HCT116 (cell line): ENCODE results near the gene RPL34. TPM values are rescaled to one million over a fixed set of nuclear protein-coding genes. Genes with fewer than 3 reads are reported as not detected.

Experiments
- ATAC-seq: fragments of 200-7000 bp; cut with Tn5 transposase; 2 replicates; pipeline ENCODE4 v1.9.1; 2020; ENCODE audit warnings: mild to moderate bottlenecking, moderate library complexity
- BruUV-seq: library from RNA; stranded (reverse); fragments of 400-500 nt; replicated peaks from 2 replicates; lab custom pipeline; 2021; lab: Mats Ljungman, UMichigan
- CTCF ChIA-PET: fragments of 300-600 bp; sonication (Branson Sonifier 250); formaldehyde crosslinking; loops from one replicate; lab custom pipeline; 2021; ENCODE audit warnings: antibody characterized with exemption; lab: Charles Lee
- POLR2A ChIA-PET: fragments of 300-600, 350-600 bp; sonication (Branson Sonifier 250); formaldehyde crosslinking; loops from one replicate; lab custom pipeline; 2021; ENCODE audit warnings: antibody characterized with exemption; lab: Charles Lee
- RAD21 ChIA-PET, 2 experiments: fragments of 300-600 bp; sonication (Branson Sonifier 250); formaldehyde crosslinking; loops; one replicate each; lab custom pipeline; 2023; ENCODE audit warnings: low total read pairs in 2 of 2; ENCODE audit not compliant: uncharacterized antibody in 2 of 2, unreplicated experiment in 2 of 2, low non-redundant PET in 1 of 2; lab: Charles Lee
- DNase-seq: peaks from one replicate; pipeline ENCODE4 v3.0.0-alpha.2; 2010; ENCODE audit warnings: low read depth, low spot score
- H2AFZ ChIP-seq: fragments of 200-600 bp; shearing (Covaris generic), sonication (generic); 2 replicates; pipeline ENCODE4 v1.6.1; 2017; ENCODE audit warnings: low read depth, mixed run types, mixed read lengths, antibody characterized with exemption, low read length; ENCODE audit not compliant: poor library complexity, severe bottlenecking
- H3K27ac ChIP-seq: 2 replicates; pipeline ENCODE4 v1.5.1; 2012; ENCODE audit warnings: low read depth, low read length
- H3K27me3 ChIP-seq: fragments of 200-600 bp; sonication (generic); 2 replicates; pipeline ENCODE4 v1.6.1; 2016; ENCODE audit warnings: mixed run types, low read length, mixed read lengths; ENCODE audit not compliant: insufficient read depth
- H3K36me3 ChIP-seq, 2 experiments: fragments of 200-500 bp in 1 of 2; fragments of 200-600 bp in 1 of 2; sonication (Bioruptor generic) in 1 of 2; sonication (generic) in 1 of 2; 2 replicates each; pipeline versions ENCODE4 v1.5.1 to v1.6.1; 2014 to 2016; ENCODE audit warnings: low read length in 2 of 2, inconsistent platforms in 1 of 2, mixed read lengths in 1 of 2, mixed run types in 1 of 2; ENCODE audit not compliant: insufficient read depth in 2 of 2, control insufficient read depth in 1 of 2
- H3K4me1 ChIP-seq, 2 experiments: fragments of 200-600 bp in 1 of 2; sonication (generic) in 1 of 2; 2 replicates each; pipeline versions ENCODE4 v1.5.1 to v1.6.1; 2012 to 2017; ENCODE audit warnings: low read length in 2 of 2, inconsistent platforms in 1 of 2, mild to moderate bottlenecking in 1 of 2, mixed read lengths in 1 of 2, mixed run types in 1 of 2, moderate library complexity in 1 of 2; ENCODE audit not compliant: insufficient read depth in 2 of 2, control insufficient read depth in 1 of 2
- H3K4me2 ChIP-seq: fragments of 200-600 bp; sonication (generic); 2 replicates; pipeline ENCODE4 v1.6.1; 2017; ENCODE audit warnings: mixed run types, low read length, mixed read lengths
- H3K4me3 ChIP-seq, 2 experiments: fragments of 200-600 bp in 1 of 2; sonication (generic) in 1 of 2; replicated peaks in 1 of 2; 2 replicates each; pipeline ENCODE4 v1.5.1; 2011 to 2016; ENCODE audit warnings: low read length in 2 of 2, control low read depth in 1 of 2, low read depth in 1 of 2, mild to moderate bottlenecking in 1 of 2, mixed read lengths in 1 of 2, mixed run types in 1 of 2
- H3K79me2 ChIP-seq: fragments of 200-600 bp; sonication (generic); 2 replicates; pipeline ENCODE4 v1.6.1; 2017; ENCODE audit warnings: mild to moderate bottlenecking, mixed run types, low read length, moderate library complexity, mixed read lengths; ENCODE audit not compliant: insufficient read depth
- H3K9ac ChIP-seq: fragments of 200-600 bp; sonication (generic); 2 replicates; pipeline ENCODE4 v1.6.1; 2016; ENCODE audit warnings: low read length, mixed read lengths
- H3K9me2 ChIP-seq: fragments of 200-600 bp; sonication (generic), shearing (Covaris generic); 2 replicates; pipeline ENCODE4 v1.6.1; 2017; ENCODE audit warnings: mixed run types, mild to moderate bottlenecking, moderate library complexity; ENCODE audit not compliant: insufficient read depth
- H3K9me3 ChIP-seq, 2 experiments: fragments of 200-500 bp in 1 of 2; fragments of 200-600 bp in 1 of 2; sonication (Bioruptor generic) in 1 of 2; sonication (generic) in 1 of 2; 2 replicates each; pipeline ENCODE4 v1.6.1; 2014 to 2017; ENCODE audit warnings: low read length in 2 of 2, mixed read lengths in 2 of 2, inconsistent platforms in 1 of 2, low read depth in 1 of 2, mild to moderate bottlenecking in 1 of 2, mixed run types in 1 of 2, moderate library complexity in 1 of 2; ENCODE audit not compliant: control insufficient read depth in 1 of 2, insufficient read depth in 1 of 2
- H4K20me1 ChIP-seq: fragments of 200-600 bp; sonication (generic), shearing (Covaris generic); 2 replicates; pipeline ENCODE4 v1.6.1; 2017; ENCODE audit warnings: mixed run types, mild to moderate bottlenecking, moderate library complexity; ENCODE audit not compliant: insufficient read depth
- CTCF ChIP-seq, 3 experiments: fragments of 200-600 bp in 1 of 3; sonication (generic) in 1 of 3; IDR thresholded peaks in 2 of 3; conservative IDR thresholded peaks in 1 of 3; 2 replicates each; pipeline ENCODE4 v1.5.1; 2012 to 2017; ENCODE audit warnings: low read depth in 2 of 3, low read length in 2 of 3, antibody characterized with exemption in 1 of 3, borderline replicate concordance in 1 of 3, control low read depth in 1 of 3, mild to moderate bottlenecking in 1 of 3, mixed read lengths in 1 of 3, mixed run types in 1 of 3, moderate library complexity in 1 of 3; ENCODE audit not compliant: insufficient read depth in 1 of 3
- EGR1 ChIP-seq: IDR thresholded peaks from 2 replicates; pipeline ENCODE4 v1.6.1; 2012; ENCODE audit warnings: low read depth
- FOSL1 ChIP-seq: IDR thresholded peaks from 2 replicates; pipeline ENCODE4 v1.6.1; 2012; ENCODE audit warnings: low read depth
- JUND ChIP-seq: IDR thresholded peaks from 2 replicates; pipeline ENCODE4 v1.6.1; 2012
- POLR2AphosphoS5 ChIP-seq: IDR thresholded peaks from 2 replicates; pipeline ENCODE4 v1.6.1; 2011; ENCODE audit warnings: mild to moderate bottlenecking, low read depth, low read length, moderate library complexity
- RAD21 ChIP-seq: IDR thresholded peaks from 2 replicates; pipeline ENCODE4 v1.6.1; 2012; ENCODE audit warnings: low read depth, mild to moderate bottlenecking
- REST ChIP-seq: IDR thresholded peaks from 2 replicates; pipeline ENCODE4 v1.6.1; 2012; ENCODE audit warnings: low read depth
- SIN3A ChIP-seq: IDR thresholded peaks from 2 replicates; pipeline ENCODE4 v1.6.1; 2012; ENCODE audit warnings: low read depth
- SRF ChIP-seq: IDR thresholded peaks from 2 replicates; pipeline ENCODE4 v1.6.1; 2012; ENCODE audit warnings: low read depth
- TCF7L2 ChIP-seq: IDR thresholded peaks from 2 replicates; pipeline ENCODE4 v1.7.0; 2011; ENCODE audit warnings: borderline replicate concordance, inconsistent platforms; ENCODE audit not compliant: insufficient read depth, insufficient read length; ENCODE audit errors: extremely low read depth
- ZBTB33 ChIP-seq: IDR thresholded peaks from 2 replicates; pipeline ENCODE4 v1.6.1; 2011; ENCODE audit warnings: mild to moderate bottlenecking, low read length, moderate library complexity; ENCODE audit not compliant: insufficient replicate concordance; ENCODE audit errors: extremely low read depth
- ZFX ChIP-seq: fragments of 450-650 bp; IDR thresholded peaks from 2 replicates; pipeline ENCODE4 v1.6.1; 2017
- ZNF274 ChIP-seq: fragments of 200-500 bp; sonication (Bioruptor generic); IDR thresholded peaks from 2 replicates; pipeline ENCODE4 v1.6.1; 2014; ENCODE audit warnings: mild to moderate bottlenecking, low read depth, low read length, inconsistent platforms
- intact Hi-C: fragments of 100-400 bp; cut with micrococcal nuclease; formaldehyde crosslinking; loops from 2 replicates; pipeline ENCODE4 v1.10.0; 2022
- total RNA-seq: library from RNA; stranded (reverse); gene quantifications from one replicate; pipeline ENCODE4 v1.2.1, GENCODE V29; 2021; ENCODE audit not compliant: unreplicated experiment

Gene RPL34
- total RNA-seq, 1 experiment from 2014 or later, result 1,359 TPM

- TF ChIP-seq REST, result no peak
- no peak for TF ChIP-seq POLR2AphosphoS5
- no peak for TF ChIP-seq SRF
- TF ChIP-seq RAD21, result no peak
- no peak for TF ChIP-seq EGR1
- no peak for TF ChIP-seq JUND
- no peak for TF ChIP-seq ZFX
These were observed 4.1 kb downstream of the RPL34 start (continued) for GRCh38 chr4:108624263-108625056.

GRCh38 chr4:108626056-108626455 lies 5.7 kb downstream of the RPL34 start:
- H3K4me1 ChIP-seq, result peaks cover 0 to 13% of the 10 kb centered on the region in 2 experiments; a peak in 3 of 4 replicates
- H3K9me3 ChIP-seq, result no peaks in the 10 kb centered on the region
- intact Hi-C loops, result no loop called here
- H4K20me1 ChIP-seq, result peaks cover 21% of the 10 kb centered on the region; the same call in 1 of the 2 replicates
- no peaks in the 10 kb centered on the region for H3K27me3 ChIP-seq
- peaks cover 64 to 76% of the 10 kb centered on the region in 2 experiments for H3K36me3 ChIP-seq
- peaks cover 51% of the 10 kb centered on the region for H3K79me2 ChIP-seq
- DNase-seq (no peak), ATAC-seq (0 out of 2 replicates have a peak, but pooled peaks have one; percentile 7)
- no peak overlapping the region for H3K9ac ChIP-seq
- no peak overlapping the region for H3K4me3 ChIP-seq
- H3K4me2 ChIP-seq, result no peak overlapping the region
- no peak overlapping the region for H3K27ac ChIP-seq
- CTCF ChIA-PET, result no interaction called here
- RAD21 ChIA-PET, result no interaction called here
- BruUV-seq, result no TSS peak
- no peak overlapping the region for H2AFZ ChIP-seq
- POLR2A ChIA-PET, result no interaction called here
- H3K9me2 ChIP-seq, result no peaks in the 10 kb centered on the region
- no peak for TF ChIP-seq FOSL1
- no peak for TF ChIP-seq ZFX
- no peak for TF ChIP-seq TCF7L2
- TF ChIP-seq CTCF (IDR thresholded peaks at IDR 0.05 in 2 of 3, conservative IDR thresholded peaks at IDR 0.05 in 1 of 3; ENCODE audit: borderline replicate concordance in 1 of 3, insufficient read depth in 1 of 3, low read depth in 2 of 3, low read length in 2 of 3), result no peak
- no peak for TF ChIP-seq ZBTB33
- TF ChIP-seq SIN3A, result no peak
- no peak for TF ChIP-seq ZNF274
